ENCODE results near the gene ERP44.
"Not testable (repeated sequence)": the region's sequence is repeated elsewhere in the genome, so short reads cannot be mapped to it uniquely, and the experiment has no call there.

ERP44 gene

GRCh38 chr9:100074989-100075388, 23.8 kb downstream of the ERP44 start:
- DNase-seq (ENCODE audit: extremely low spot score), result no peak
- TF ChIP-seq L3MBTL2 (conservative IDR thresholded peaks at IDR 0.05), result no peak
- TF ChIP-seq ELF4 (IDR thresholded peaks at IDR 0.05), result no peak
- no peak for TF ChIP-seq TARDBP (IDR thresholded peaks at IDR 0.05)
- TF ChIP-seq HDGF (IDR thresholded peaks at IDR 0.05; ENCODE audit: borderline replicate concordance), result no peak
- no peak for TF ChIP-seq FOXA1 (IDR thresholded peaks at IDR 0.05)
- no peak for TF ChIP-seq ZNF384 (IDR thresholded peaks at IDR 0.05)
- TF ChIP-seq CTBP1 (IDR thresholded peaks at IDR 0.05; ENCODE audit: borderline replicate concordance), result no peak
- TF ChIP-seq FOXM1 (IDR thresholded peaks at IDR 0.05; ENCODE audit: borderline replicate concordance), result no peak
- no peak for TF ChIP-seq FOXK2 (IDR thresholded peaks at IDR 0.05)
- no peak for TF ChIP-seq ARNT (IDR thresholded peaks at IDR 0.05)
- TF ChIP-seq BHLHE40 (IDR thresholded peaks at IDR 0.05; ENCODE audit: borderline replicate concordance), result no peak
- TF ChIP-seq SUZ12 (IDR thresholded peaks at IDR 0.05), result no peak
- TF ChIP-seq LEF1 (IDR thresholded peaks at IDR 0.05; ENCODE audit: borderline replicate concordance), result no peak
- TF ChIP-seq PKNOX1 (IDR thresholded peaks at IDR 0.05), result no peak
- no peak for TF ChIP-seq NFRKB (IDR thresholded peaks at IDR 0.05)
- ChIA-PET CTCF (interaction anchor here (0.6 kb wide), 1 partner anchor 325 kb away, joined by 3 read pairs; no protein-coding TSS in a partner anchor), POLR2A (no interaction called here)

- TF ChIP-seq ELF4 (IDR thresholded peaks at IDR 0.05), result no peak
- no peak for TF ChIP-seq SP1 (IDR thresholded peaks at IDR 0.05)
- TF ChIP-seq CTBP1 (IDR thresholded peaks at IDR 0.05; ENCODE audit: borderline replicate concordance), result no peak
- POLR2A ChIA-PET, result no interaction called here
- no peak for DNase-seq (ENCODE audit: extremely low spot score)
- CTCF ChIA-PET, result interaction anchor here (0.8 kb wide), 1 partner anchor 248 kb away, joined by 3 read pairs; no protein-coding TSS in a partner anchor
Measured at GRCh38 chr9:100074093-100074492, 24.7 kb downstream of the ERP44 start.

- DNase-seq (ENCODE audit: extremely low spot score), result no peak
- CTCF ChIA-PET, result no interaction called here
- TF ChIP-seq L3MBTL2 (conservative IDR thresholded peaks at IDR 0.05), result no peak
- no peak for TF ChIP-seq ZNF384 (IDR thresholded peaks at IDR 0.05)
- TF ChIP-seq LEF1 (IDR thresholded peaks at IDR 0.05; ENCODE audit: borderline replicate concordance), result no peak
- TF ChIP-seq ELF4 (IDR thresholded peaks at IDR 0.05), result no peak
- TF ChIP-seq HDGF (IDR thresholded peaks at IDR 0.05; ENCODE audit: borderline replicate concordance), result no peak
- no peak for TF ChIP-seq SP1 (IDR thresholded peaks at IDR 0.05)
- no peak for TF ChIP-seq SUZ12 (IDR thresholded peaks at IDR 0.05)
- TF ChIP-seq PKNOX1 (IDR thresholded peaks at IDR 0.05), result no peak
- no peak for TF ChIP-seq ARNT (IDR thresholded peaks at IDR 0.05)
- no peak for TF ChIP-seq BHLHE40 (IDR thresholded peaks at IDR 0.05; ENCODE audit: borderline replicate concordance)
- TF ChIP-seq FOXA1 (IDR thresholded peaks at IDR 0.05), result no peak
- TF ChIP-seq TARDBP (IDR thresholded peaks at IDR 0.05), result no peak
- POLR2A ChIA-PET, result no interaction called here
Measured at GRCh38 chr9:100072805-100073204, 26.0 kb downstream of the ERP44 start.

- TF ChIP-seq FOXM1 (IDR thresholded peaks at IDR 0.05; ENCODE audit: borderline replicate concordance) (no peak), CTBP1 (IDR thresholded peaks at IDR 0.05; ENCODE audit: borderline replicate concordance) (no peak), L3MBTL2 (conservative IDR thresholded peaks at IDR 0.05) (no peak), ELF4 (IDR thresholded peaks at IDR 0.05) (no peak), PKNOX1 (IDR thresholded peaks at IDR 0.05) (no peak), HDGF (IDR thresholded peaks at IDR 0.05; ENCODE audit: borderline replicate concordance) (no peak), NFRKB (IDR thresholded peaks at IDR 0.05) (no peak), ARNT (IDR thresholded peaks at IDR 0.05) (no peak), LEF1 (IDR thresholded peaks at IDR 0.05; ENCODE audit: borderline replicate concordance) (no peak)
- CTCF ChIA-PET, result interaction anchor here (0.6 kb wide), 1 partner anchor 25 kb away, joined by 4 read pairs; no protein-coding TSS in a partner anchor
- no peak for DNase-seq (ENCODE audit: extremely low spot score)
- POLR2A ChIA-PET, result no interaction called here
Measured at GRCh38 chr9:100071271-100071670, 27.5 kb downstream of the ERP44 start.

- TF ChIP-seq HDGF (IDR thresholded peaks at IDR 0.05; ENCODE audit: borderline replicate concordance), result no peak
- TF ChIP-seq TARDBP (IDR thresholded peaks at IDR 0.05), result no peak
- no peak for DNase-seq (ENCODE audit: extremely low spot score)
- POLR2A ChIA-PET, result no interaction called here
- CTCF ChIA-PET, result no interaction called here
Measured at GRCh38 chr9:100070104-100071041, 28.4 kb downstream of the ERP44 start.

- CTCF ChIA-PET; POLR2A ChIA-PET; DNase-seq (ENCODE audit: extremely low spot score): not testable (repeated sequence)
Measured at GRCh38 chr9:100069068-100069467, 29.7 kb downstream of the ERP44 start.

GRCh38 chr9:100067990-100068389, 30.8 kb downstream of the ERP44 start:
- CTCF ChIA-PET; POLR2A ChIA-PET; DNase-seq (ENCODE audit: extremely low spot score): not testable (repeated sequence)

Data from HEK293T (cell line).